K562 (cell line): ENCODE data around the gene GHRH. TPM values are rescaled to one million over a fixed set of nuclear protein-coding genes. Genes with fewer than 3 reads are reported as not detected.

ENCODE experiments used
- ATAC-seq: fragments of 200-7000 bp; cut with Tn5 transposase; 3 replicates; pipeline ENCODE4 v1.9.1; 2020; ENCODE audit warnings: moderate library complexity
- BruUV-seq: library from RNA; stranded (reverse); fragments of 400-500 nt; replicated peaks from 2 replicates; lab custom pipeline; 2021; lab: Mats Ljungman, UMichigan
- CTCF ChIA-PET: fragments of 300-600 bp; formaldehyde crosslinking; extraction: SDS; loops from one replicate; lab custom pipeline; 2021; ENCODE audit warnings: low intra/inter-chr PET ratio; lab: Yijun Ruan, JAX
- POLR2A ChIA-PET: fragments of 300-600, 350-650 bp; sonication (Branson Sonifier 250); formaldehyde crosslinking; extraction: SDS; loops from one replicate; lab custom pipeline; 2021; ENCODE audit warnings: antibody characterized with exemption, inconsistent platforms; lab: Yijun Ruan, JAX
- DNase-seq, 4 experiments: peaks; one replicate each; pipeline versions ENCODE4 v3.0.0 to v3.0.0-alpha.2; 2011 to 2018; ENCODE audit warnings: low spot score in 3 of 4, mixed read lengths in 3 of 4; ENCODE audit errors: extremely low read depth in 1 of 4
- FAIRE-seq: peaks from 2 replicates; lab custom pipeline; 2011; peaks lifted over from hg19 to GRCh38; lab: Jason Lieb, UNC
- H2AFZ ChIP-seq: 2 replicates; pipeline ENCODE4 v1.6.0; 2011; ENCODE audit warnings: low read depth, low read length, control low read depth, inconsistent platforms
- H3K27ac ChIP-seq: fragments of 200-600 bp; 3 replicates; pipeline ENCODE4 v1.8.0; 2011; ENCODE audit warnings: low read depth, mild to moderate bottlenecking, control low read depth, inconsistent platforms, low read length, moderate library complexity, mixed read lengths; ENCODE audit errors: extremely low read depth
- H3K27me3 ChIP-seq, 2 experiments: fragments of 300-600 bp in 1 of 2; 2 replicates in 1 of 2; 3 replicates in 1 of 2; pipeline versions ENCODE4 v1.6.0 to v1.8.0; 2011; ENCODE audit warnings: inconsistent platforms in 2 of 2, low read length in 2 of 2, mild to moderate bottlenecking in 1 of 2, mixed read lengths in 1 of 2, moderate library complexity in 1 of 2; ENCODE audit not compliant: control insufficient read depth in 2 of 2, insufficient read depth in 2 of 2
- H3K36me3 ChIP-seq: fragments of 300-600 bp; 3 replicates; pipeline ENCODE4 v1.8.0; 2011; ENCODE audit warnings: mild to moderate bottlenecking, low read length, inconsistent platforms; ENCODE audit not compliant: control insufficient read depth, insufficient read depth
- H3K4me1 ChIP-seq, 2 experiments: fragments of 200-600 bp in 1 of 2; replicated peaks in 1 of 2; 2 replicates in 1 of 2; 3 replicates in 1 of 2; pipeline versions ENCODE4 v1.5.1 to v1.8.0; 2011; ENCODE audit warnings: inconsistent platforms in 2 of 2, low read length in 2 of 2, mild to moderate bottlenecking in 1 of 2, mixed read lengths in 1 of 2, moderate library complexity in 1 of 2; ENCODE audit not compliant: control insufficient read depth in 2 of 2, insufficient read depth in 2 of 2
- H3K4me2 ChIP-seq: 2 replicates; pipeline ENCODE4 v1.6.1; 2011; ENCODE audit warnings: low read length, control low read depth, inconsistent platforms, mixed read lengths; ENCODE audit not compliant: insufficient read depth
- H3K4me3 ChIP-seq: fragments of 200-600 bp; sonication (generic), shearing (Covaris generic); 2 replicates; pipeline ENCODE4 v1.5.1; 2016; ENCODE audit warnings: control low read depth, inconsistent platforms
- H3K79me2 ChIP-seq: fragments of 200-600 bp; 3 replicates; pipeline ENCODE4 v1.8.0; 2011; ENCODE audit warnings: low read length, inconsistent platforms; ENCODE audit not compliant: control insufficient read depth, insufficient read depth
- H3K9ac ChIP-seq, 2 experiments: 2 replicates each; pipeline versions ENCODE4 v1.6.0 to v1.6.1; 2011; ENCODE audit warnings: low read depth in 2 of 2, low read length in 2 of 2, control low read depth in 1 of 2, inconsistent platforms in 1 of 2, mild to moderate bottlenecking in 1 of 2, mixed read lengths in 1 of 2; ENCODE audit not compliant: insufficient read depth in 1 of 2
- H3K9me1 ChIP-seq: one replicate; pipeline ENCODE4 v1.6.0; 2011; ENCODE audit warnings: inconsistent platforms, mild to moderate bottlenecking, low read length, moderate library complexity; ENCODE audit not compliant: control insufficient read depth, insufficient read depth
- H3K9me3 ChIP-seq: replicated peaks from 2 replicates; pipeline ENCODE4 v1.5.1; 2011; ENCODE audit warnings: low read depth, low read length, inconsistent platforms; ENCODE audit not compliant: control insufficient read depth, insufficient read depth
- H4K20me1 ChIP-seq: replicated peaks from 2 replicates; pipeline ENCODE4 v1.6.1; 2011; ENCODE audit warnings: low read length, inconsistent platforms, mixed read lengths; ENCODE audit not compliant: control insufficient read depth, insufficient read depth
- CBX5 ChIP-seq: IDR thresholded peaks from 2 replicates; pipeline ENCODE4 v1.6.1; 2014; ENCODE audit warnings: low read depth, borderline replicate concordance
- SMARCA4 ChIP-seq: fragments of 450-650 bp; IDR thresholded peaks from 2 replicates; pipeline ENCODE4 v1.6.1; 2016
- WGBS: fragments of 100-300 bp; shearing (Covaris generic); methylation state at CpG from one replicate; pipeline ENCODE4 v1.1.6; 2016; ENCODE audit warnings: low coverage, mixed read lengths; ENCODE audit not compliant: insufficient coverage; ENCODE audit errors: missing lambda C conversion rate; 5-methylcytosine and 5-hydroxymethylcytosine counted together
- in situ Hi-C: fragments of 300-500 bp; cut with MboI; formaldehyde crosslinking; loops from 4 replicates; pipeline ENCODE4 v1.15.0; 2018; ENCODE audit warnings: inconsistent platforms, mixed read lengths
- intact Hi-C: fragments of 100-400 bp; cut with micrococcal nuclease; formaldehyde crosslinking; loops from 2 replicates; pipeline ENCODE4 v1.14.2; 2022
- polyA plus RNA-seq, 8 experiments: library from polyadenylated mRNA; depleted of rRNA in 4 of 8; stranded (reverse) in 5 of 8; unstranded in 3 of 8; fragments of >200 nt; fragmentation: Nextera tagmentation in 2 of 8; fragmentation: Illumina TruSeq in 1 of 8; extraction: Ambion mirVana in 2 of 8; extraction: Trizol in 1 of 8; gene quantifications; 2 replicates each; pipeline versions ENCODE4 v1.2.1 to v1.2.3, GENCODE V29; 2011 to 2014; ENCODE audit warnings: inconsistent platforms in 1 of 8, missing spikeins in 1 of 8
- total RNA-seq, 7 experiments: library from RNA; depleted of rRNA in 6 of 7; stranded (reverse); fragments of >200 nt in 6 of 7; fragmentation: Illumina TruSeq in 2 of 7; extraction: Trizol in 2 of 7; gene quantifications; 2 replicates each; pipeline versions ENCODE4 v1.2.1 to v1.2.3, GENCODE V29; 2011 to 2021; ENCODE audit warnings: low replicate concordance in 1 of 7
- TF ChIP-seq, protein P1 (sequence below): sonication (generic); IDR thresholded peaks from 2 replicates; pipeline ENCODE4 v1.6.1; 2016

GHRH gene
- total and polyA plus RNA-seq, 9 of the 15 experiments (the other 6 are each of a cell fraction or from before 2014, with no cell fraction given): not detected

GRCh38 chr20:37308086-37309050 is 46.8 kb upstream of the GHRH start:
- Histone ChIP-seq H3K4me1 (peaks cover 8 to 13% of the 10 kb centered on the region in 2 experiments; a peak in 3 of 5 replicates), H4K20me1 (no peaks in the 10 kb centered on the region), H3K27me3 (no peaks in the 10 kb centered on the region), H3K36me3 (peaks cover 69% of the 10 kb centered on the region; the same call in 2 of the 3 replicates), H2AFZ (no peak overlapping the region), H3K9me1 (no peaks in the 10 kb centered on the region), H3K4me3 (no peak overlapping the region), H3K27ac (peak overlapping the region; percentile 10; the same call in 1 of the 3 replicates), H3K9me3 (no peaks in the 10 kb centered on the region), H3K9ac (peak overlapping the region in 1 of 2 experiments; percentile 81; a peak in 2 of 4 replicates), H3K79me2 (no peaks in the 10 kb centered on the region; the same call in 2 of the 3 replicates), H3K4me2 (no peak overlapping the region)
- in situ Hi-C loops (no loop called here), intact Hi-C loops (no loop called here)
- ATAC-seq: peak; percentile 62
- no TSS peak for BruUV-seq
- POLR2A ChIA-PET: interaction anchor here (0.7 to 1.5 kb wide), 3 partner anchors 9 to 18 kb away, joined by 3 to 4 read pairs (median 3); no protein-coding TSS in a partner anchor
- WGBS: 36% methylated on average over 8 of the region's 8 CpGs
- CTCF ChIA-PET: no interaction called here
- peak; percentile 69 for FAIRE-seq
- no peak for DNase-seq
- TF ChIP-seq, protein P1, sequence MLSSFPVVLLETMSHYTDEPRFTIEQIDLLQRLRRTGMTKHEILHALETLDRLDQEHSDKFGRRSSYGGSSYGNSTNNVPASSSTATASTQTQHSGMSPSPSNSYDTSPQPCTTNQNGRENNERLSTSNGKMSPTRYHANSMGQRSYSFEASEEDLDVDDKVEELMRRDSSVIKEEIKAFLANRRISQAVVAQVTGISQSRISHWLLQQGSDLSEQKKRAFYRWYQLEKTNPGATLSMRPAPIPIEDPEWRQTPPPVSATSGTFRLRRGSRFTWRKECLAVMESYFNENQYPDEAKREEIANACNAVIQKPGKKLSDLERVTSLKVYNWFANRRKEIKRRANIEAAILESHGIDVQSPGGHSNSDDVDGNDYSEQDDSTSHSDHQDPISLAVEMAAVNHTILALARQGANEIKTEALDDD: peak; percentile 46; the same call in 1 of the 2 replicates
- no peak for TF ChIP-seq SMARCA4
- TF ChIP-seq CBX5: no peak
